Glomerular endothelial cell (primary cell): ENCODE data around the gene PCNT. TPM values are rescaled to one million over a fixed set of nuclear protein-coding genes. Genes with fewer than 3 reads are reported as not detected.
"Not testable (repeated sequence)": the region's sequence is repeated elsewhere in the genome, so short reads cannot be mapped to it uniquely, and the experiment has no call there.

Experiments
- DNase-seq: peaks from one replicate; pipeline ENCODE4 v3.0.0-alpha.2; 2011; ENCODE audit warnings: low read depth, low spot score; ENCODE audit errors: extremely low read depth
- total RNA-seq: library from RNA; depleted of rRNA; stranded (reverse); fragments of >200 nt; gene quantifications from 2 replicates; pipeline ENCODE4 v1.2.3, GENCODE V29; 2015

PCNT gene
- total RNA-seq, 1 donor from 2014 or later, result 31.2 TPM

GRCh38 chr21:46357335-46357604 lies 33.3 kb downstream of the PCNT start:
- DNase-seq, result no peak

GRCh38 chr21:46357684-46358425 lies 33.9 kb downstream of the PCNT start:
- no peak for DNase-seq

- DNase-seq, result no peak
Observed at GRCh38 chr21:46361176-46361575, 37.2 kb downstream of the PCNT start.

- no peak for DNase-seq
Observed at GRCh38 chr21:46361935-46362334, 38.0 kb downstream of the PCNT start.

- DNase-seq, result no peak
Observed at GRCh38 chr21:46362946-46363345, 39.0 kb downstream of the PCNT start.

GRCh38 chr21:46363698-46364097 lies 39.7 kb downstream of the PCNT start:
- no peak for DNase-seq

- no peak for DNase-seq
Observed at GRCh38 chr21:46366091-46366490, 42.1 kb downstream of the PCNT start.

- no peak for DNase-seq
Observed at GRCh38 chr21:46366561-46366960, 42.6 kb downstream of the PCNT start.

GRCh38 chr21:46366966-46367365 lies 43.0 kb downstream of the PCNT start:
- no peak for DNase-seq

- no peak for DNase-seq
Observed at GRCh38 chr21:46368533-46369285, 44.8 kb downstream of the PCNT start.

GRCh38 chr21:46369520-46370235 lies 45.7 kb downstream of the PCNT start:
- DNase-seq, result no peak

- DNase-seq, result no peak
Observed at GRCh38 chr21:46371204-46372013, 47.5 kb downstream of the PCNT start.

- DNase-seq, result no peak
Observed at GRCh38 chr21:46372014-46372485, 48.1 kb downstream of the PCNT start.

- not testable (repeated sequence) for DNase-seq
Observed at GRCh38 chr21:46372947-46373346, 49.0 kb downstream of the PCNT start.

GRCh38 chr21:46374761-46375389 lies 50.9 kb downstream of the PCNT start:
- DNase-seq, result no peak

- no peak for DNase-seq
Observed at GRCh38 chr21:46375560-46376230, 51.7 kb downstream of the PCNT start.

GRCh38 chr21:46376231-46376628 lies 52.3 kb downstream of the PCNT start:
- DNase-seq, result no peak

GRCh38 chr21:46376856-46377453 lies 53.0 kb downstream of the PCNT start:
- DNase-seq, result no peak

GRCh38 chr21:46377789-46378188 lies 53.8 kb downstream of the PCNT start:
- no peak for DNase-seq
